Uterine smooth muscle cell (primary cell): Measurements from ENCODE around the gene LPO. TPM values are rescaled to one million over a fixed set of nuclear protein-coding genes. Genes with fewer than 3 reads are reported as not detected.

Source experiments
- total RNA-seq: library from RNA; depleted of rRNA; stranded (reverse); fragments of >200 nt; gene quantifications from 2 replicates; pipeline ENCODE4 v1.2.3, GENCODE V29; 2014

LPO gene
- total RNA-seq: not detected in 2 replicates

GRCh38 chr17:58238147-58238634 is at the start of gene LPO:
Gene LPO (plus strand): TSS chr17:58238584. CDS start chr17:58242980, 4,396 bp downstream.

GRCh38 chr17:58192612-58193011 is 45.8 kb upstream of the LPO start, which contains the start of gene EPX:
Gene EPX (plus strand): TSS chr17:58192726. CDS start chr17:58192847, 121 bp downstream.

GRCh38 chr17:58219007-58219788 is 19.2 kb upstream of the LPO start, which contains the start of gene MKS1:
Gene MKS1 (minus strand): TSS chr17:58219255. CDS start chr17:58219230, 25 bp downstream.

GRCh38 chr17:58280480-58281217 is 42.3 kb downstream of the LPO start, which contains the start of gene MPO:
Gene MPO (minus strand): TSS chr17:58280935. CDS start chr17:58280758, 177 bp downstream.

Other genes with a start within 250 kb of the LPO start
- 437 and 686 TPM in 2 replicates for gene SRSF1, start 231.3 kb upstream of the LPO start, total RNA-seq
- 19.4 and 21.7 TPM in 2 replicates for gene DYNLL2, start 155.2 kb upstream of the LPO start, total RNA-seq
- not detected in 2 replicates for gene OR4D1, start 90.2 kb upstream of the LPO start, total RNA-seq
- gene OR4D2, start 71.6 kb upstream of the LPO start, total RNA-seq: not detected in 2 replicates
- not detected in 2 replicates for gene EPX, start 45.9 kb upstream of the LPO start, total RNA-seq
- 18.4 and 20.7 TPM in 2 replicates for gene MKS1, start 19.3 kb upstream of the LPO start, total RNA-seq
- not detected in 2 replicates for gene MPO, start 42.4 kb downstream of the LPO start, total RNA-seq
- 0.44 and 4.0 TPM in 2 replicates for gene TSPOAP1, start 90.2 kb downstream of the LPO start, total RNA-seq
- gene SUPT4H1, start 113.6 kb downstream of the LPO start, total RNA-seq: 36.5 and 39.0 TPM in 2 replicates
- under 0.01 TPM in 1 of 2 replicates, not detected in the other for gene RNF43, start 178.9 kb downstream of the LPO start, total RNA-seq
- not detected in 2 replicates for gene HSF5, start 249.8 kb downstream of the LPO start, total RNA-seq